CD4-positive, alpha-beta T cell (primary cell): ENCODE measurements around the gene PUSL1. TPM values are rescaled to one million over a fixed set of nuclear protein-coding genes. Genes with fewer than 3 reads are reported as not detected.

Source experiments
- ATAC-seq: fragments of 200-7000 bp; cut with Tn5 transposase; one replicate; pipeline ENCODE4 v1.10.0; 2022; ENCODE audit warnings: mild to moderate bottlenecking; ENCODE audit not compliant: poor library complexity
- CTCF ChIA-PET: fragments of 350-600 bp; sonication (Branson Sonifier 250); formaldehyde crosslinking; loops from one replicate; lab custom pipeline; 2021; ENCODE audit warnings: antibody characterized with exemption, inconsistent platforms; lab: Charles Lee
- POLR2A ChIA-PET: fragments of 350-600 bp; sonication (Branson Sonifier 250); formaldehyde crosslinking; loops from one replicate; lab custom pipeline; 2021; ENCODE audit warnings: antibody characterized with exemption, inconsistent platforms; lab: Charles Lee
- DNase-seq, 14 experiments: peaks; one replicate each; pipeline ENCODE4 v3.0.0-alpha.2; 2013 to 2020; ENCODE audit warnings: mixed read lengths in 2 of 14
- H3K27ac ChIP-seq, 2 donors: one replicate each; pipeline versions ENCODE4 v1.5.1 to v1.7.0; 2013; ENCODE audit warnings: low read length in 2 of 2, low read depth in 1 of 2, mild to moderate bottlenecking in 1 of 2
- H3K27me3 ChIP-seq, 2 experiments: 1 replicate in 1 of 2; 2 replicates in 1 of 2; pipeline versions ENCODE4 v1.6.1 to v1.7.0; 2013; ENCODE audit warnings: low read length in 2 of 2, control low read depth in 1 of 2, mild to moderate bottlenecking in 1 of 2, moderate library complexity in 1 of 2; ENCODE audit not compliant: insufficient read depth in 2 of 2, control insufficient read depth in 1 of 2
- H3K36me3 ChIP-seq: one replicate; pipeline ENCODE4 v1.6.1; 2013; ENCODE audit warnings: low read length, control low read depth; ENCODE audit not compliant: insufficient read depth
- H3K4me1 ChIP-seq: one replicate; pipeline ENCODE4 v1.6.1; 2013; ENCODE audit warnings: low read length, control low read depth; ENCODE audit not compliant: insufficient read depth
- H3K4me3 ChIP-seq: one replicate; pipeline ENCODE4 v1.5.1; 2013; ENCODE audit warnings: mild to moderate bottlenecking, low read length, moderate library complexity
- H3K9me3 ChIP-seq, 2 experiments: 1 replicate in 1 of 2; 2 replicates in 1 of 2; pipeline versions ENCODE4 v1.6.1 to v1.7.0; 2013; ENCODE audit warnings: low read length in 2 of 2, mild to moderate bottlenecking in 2 of 2, control low read depth in 1 of 2, moderate library complexity in 1 of 2; ENCODE audit not compliant: control insufficient read depth in 1 of 2, insufficient read depth in 1 of 2
- H3K27ac Mint-ChIP-seq: one replicate; pipeline ENCODE4 v1.8.0; 2020; ENCODE audit warnings: mixed read lengths
- H3K27me3 Mint-ChIP-seq: one replicate; pipeline ENCODE4 v1.8.0; 2021; ENCODE audit warnings: mixed read lengths
- H3K36me3 Mint-ChIP-seq: one replicate; pipeline ENCODE4 v1.8.0; 2021; ENCODE audit warnings: low read depth, mixed read lengths
- H3K4me1 Mint-ChIP-seq: one replicate; pipeline ENCODE4 v1.8.0; 2021; ENCODE audit warnings: low read depth, mixed read lengths
- H3K4me3 Mint-ChIP-seq: one replicate; pipeline ENCODE4 v1.8.0; 2020; ENCODE audit warnings: mild to moderate bottlenecking, mixed read lengths
- H3K9me3 Mint-ChIP-seq: one replicate; pipeline ENCODE4 v1.8.0; 2020; ENCODE audit warnings: mixed read lengths
- CTCF ChIP-seq: fragments of 200-600 bp; IDR thresholded peaks from one replicate; pipeline ENCODE4 v1.8.0; 2022; ENCODE audit warnings: antibody characterized with exemption, mild to moderate bottlenecking
- intact Hi-C, 2 experiments: fragments of 100-400 bp; cut with DNase I in 1 of 2; cut with micrococcal nuclease in 1 of 2; formaldehyde crosslinking; loops; one replicate each; pipeline versions ENCODE4 v1.15.1 to v1.9.0; 2023 to 2025; cut with DNase I, micrococcal nuclease
- total RNA-seq, 174 experiments: library from RNA in 2 of 174; stranded (reverse) in 2 of 174; gene quantifications; one replicate each; pipeline ENCODE4 v1.2.3 and lab custom pipeline; 2021 to 2026

Gene PUSL1
- total RNA-seq, 2 experiments from 2014 or later = 18.1 to 19.2 TPM

DNA sequence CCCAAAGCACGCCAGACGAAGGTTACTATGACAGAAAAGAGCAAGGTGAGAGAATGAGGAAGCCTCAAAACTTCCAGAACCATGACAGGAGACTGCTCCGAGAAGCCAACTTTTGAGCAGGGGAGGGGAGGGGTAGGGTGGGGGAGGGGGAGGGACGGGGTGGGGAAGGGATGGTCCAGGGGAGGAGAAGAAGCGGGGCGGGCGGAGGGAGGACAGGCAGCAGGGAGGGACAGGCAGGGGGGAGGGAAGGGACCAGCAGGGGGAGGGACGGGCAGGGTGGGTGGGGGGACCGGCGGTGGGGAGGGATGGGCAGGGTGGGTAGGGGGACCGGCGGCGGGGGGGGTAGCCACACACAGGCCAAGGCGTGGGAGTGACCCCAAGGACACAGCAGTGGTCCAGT is 14.0 kb downstream of the PUSL1 start:
- ATAC-seq (no peak), DNase-seq (no peak)
- Histone ChIP-seq H3K9me3 (peaks cover 0 to 4% of the 10 kb centered on the region in 2 experiments), H3K27me3 (no peaks in the 10 kb centered on the region), H3K36me3 (peaks cover 41% of the 10 kb centered on the region), H3K4me3 (no peak overlapping the region), H3K27ac (no peak overlapping the region), H3K4me1 (peaks cover 56% of the 10 kb centered on the region)
- POLR2A ChIA-PET = no interaction called here
- TF ChIP-seq CTCF = no peak
- CTCF ChIA-PET = no interaction called here
- intact Hi-C loops = no loop called here
- peak overlapping the region; percentile 84 for H3K4me3 Mint-ChIP-seq
- no peak overlapping the region for H3K27ac Mint-ChIP-seq
- peaks cover 28% of the 10 kb centered on the region for H3K36me3 Mint-ChIP-seq
- H3K9me3 Mint-ChIP-seq = no peaks in the 10 kb centered on the region
- peaks cover 28% of the 10 kb centered on the region for H3K4me1 Mint-ChIP-seq
- no peaks in the 10 kb centered on the region for H3K27me3 Mint-ChIP-seq

- POLR2A ChIA-PET = no interaction called here
- H3K9me3 ChIP-seq = peaks cover 0 to 4% of the 10 kb centered on the region in 2 experiments
- intact Hi-C loops = no loop called here
- Mint-ChIP-seq H3K27ac (peak overlapping the region; percentile 81), H3K4me3 (peak overlapping the region; percentile 93), H3K27me3 (no peaks in the 10 kb centered on the region), H3K36me3 (peaks cover 24% of the 10 kb centered on the region), H3K9me3 (no peaks in the 10 kb centered on the region), H3K4me1 (peaks cover 28% of the 10 kb centered on the region)
- TF ChIP-seq CTCF = no peak
- no peak for DNase-seq
- peaks cover 44% of the 10 kb centered on the region for H3K36me3 ChIP-seq
- H3K27me3 ChIP-seq = no peaks in the 10 kb centered on the region
- H3K4me3 ChIP-seq = no peak overlapping the region
- no peak for ATAC-seq
- no peak overlapping the region for H3K27ac ChIP-seq
- CTCF ChIA-PET = no interaction called here
- peaks cover 56% of the 10 kb centered on the region for H3K4me1 ChIP-seq
Measured at GRCh38 chr1:1322952-1323351, 14.6 kb downstream of the PUSL1 start.

DNA sequence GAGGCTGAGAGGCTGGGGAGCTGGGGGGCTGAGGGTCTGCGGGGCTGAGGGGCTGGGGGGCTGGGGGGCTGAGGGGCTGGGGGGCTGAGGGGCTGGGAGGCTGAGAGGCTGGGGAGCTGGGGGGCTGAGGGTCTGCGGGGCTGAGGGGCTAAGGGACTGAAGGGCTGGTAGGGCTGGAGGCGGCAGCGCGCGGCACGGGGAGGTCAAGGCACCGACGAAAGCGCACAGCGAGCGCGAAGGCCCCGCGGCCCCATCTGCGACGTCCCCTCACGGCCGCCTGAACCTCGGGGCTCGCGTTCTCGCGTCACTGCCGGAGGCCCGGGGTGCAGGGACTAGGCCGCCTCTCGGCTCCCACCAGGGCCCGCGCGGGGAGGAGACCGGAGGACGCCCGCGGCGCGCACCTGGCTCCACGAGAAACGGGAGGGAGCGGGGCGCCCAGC is 15.7 kb downstream of the PUSL1 start:
- TF ChIP-seq CTCF = no peak
- peaks cover 56% of the 10 kb centered on the region for H3K4me1 ChIP-seq
- Mint-ChIP-seq H3K36me3 (peaks cover 20% of the 10 kb centered on the region), H3K4me1 (peaks cover 28% of the 10 kb centered on the region), H3K27ac (peak overlapping the region; percentile 74), H3K27me3 (no peaks in the 10 kb centered on the region), H3K4me3 (peak overlapping the region; percentile 92), H3K9me3 (no peaks in the 10 kb centered on the region)
- intact Hi-C loops = loop anchor here (1.0 to 2.0 kb wide), 3 partner anchors 16 to 51 kb away; partner anchors contain the start of genes DVL1 (in 1 of the 2), PUSL1 (in 1 of the 2) and UBE2J2 (in 1 of the 2)
- ChIA-PET POLR2A (no interaction called here), CTCF (no interaction called here)
- H3K27me3 ChIP-seq = no peaks in the 10 kb centered on the region
- no peak for ATAC-seq
- H3K27ac ChIP-seq = peak overlapping the region in 1 of 2 donors; percentile 59
- DNase-seq = no peak
- H3K4me3 ChIP-seq = peak overlapping the region; percentile 69
- peaks cover 0 to 4% of the 10 kb centered on the region in 2 experiments for H3K9me3 ChIP-seq
- H3K36me3 ChIP-seq = peaks cover 40% of the 10 kb centered on the region
